GM19397 (cell line): ENCODE results near the gene RNGTT.
"Not testable (repeated sequence)": the region's sequence is repeated elsewhere in the genome, so short reads cannot be mapped to it uniquely, and the experiment has no call there.

Source experiments
- ATAC-seq: cut with Tn5 transposase; IDR thresholded peaks from one replicate; pipeline ENCODE4 v1.9.1; 2021; ENCODE audit warnings: mild to moderate bottlenecking, moderate library complexity; ENCODE audit not compliant: unreplicated experiment

The RNGTT gene

GRCh38 chr6:88914895-88915598, 48.4 kb downstream of the RNGTT start:
- ATAC-seq: no peak

GRCh38 chr6:88914180-88914579, 49.2 kb downstream of the RNGTT start:
- no peak for ATAC-seq

- ATAC-seq: no peak
Observed at GRCh38 chr6:88913471-88913870, 49.9 kb downstream of the RNGTT start.

GRCh38 chr6:88910922-88911778, 52.3 kb downstream of the RNGTT start:
- ATAC-seq: no peak

- no peak for ATAC-seq
Observed at GRCh38 chr6:88908598-88909548, 54.5 kb downstream of the RNGTT start.

- ATAC-seq: not testable (repeated sequence)
Observed at GRCh38 chr6:88907148-88907547, 56.3 kb downstream of the RNGTT start.

- no peak for ATAC-seq
Observed at GRCh38 chr6:88899569-88900316, 63.7 kb downstream of the RNGTT start.

- ATAC-seq: no peak
Observed at GRCh38 chr6:88895911-88896310, 67.5 kb downstream of the RNGTT start.

- no peak for ATAC-seq
Observed at GRCh38 chr6:88890860-88891845, 72.3 kb downstream of the RNGTT start.

GRCh38 chr6:88890394-88890793, 73.0 kb downstream of the RNGTT start:
- ATAC-seq: no peak

GRCh38 chr6:88884361-88884760, 79.1 kb downstream of the RNGTT start:
- ATAC-seq: no peak

GRCh38 chr6:88882536-88882935, 80.9 kb downstream of the RNGTT start:
- no peak for ATAC-seq

- no peak for ATAC-seq
Observed at GRCh38 chr6:88881451-88881850, 82.0 kb downstream of the RNGTT start.

GRCh38 chr6:88880021-88880420, 83.4 kb downstream of the RNGTT start:
- no peak for ATAC-seq

- ATAC-seq: no peak
Observed at GRCh38 chr6:88877893-88878292, 85.5 kb downstream of the RNGTT start.

- no peak for ATAC-seq
Observed at GRCh38 chr6:88872962-88873361, 90.5 kb downstream of the RNGTT start.

GRCh38 chr6:88871498-88871897, 91.9 kb downstream of the RNGTT start:
- no peak for ATAC-seq

GRCh38 chr6:88870717-88871330, 92.6 kb downstream of the RNGTT start:
- ATAC-seq: no peak
